Mesodermal cell (in vitro differentiated cells): ENCODE results near the gene TMED4.
"Not testable (repeated sequence)": the region's sequence is repeated elsewhere in the genome, so short reads cannot be mapped to it uniquely, and the experiment has no call there.

Experiments
- H3K27ac ChIP-seq: 2 replicates; pipeline ENCODE4 v1.7.0; 2013; ENCODE audit warnings: mild to moderate bottlenecking, low read depth, low read length, moderate library complexity; ENCODE audit not compliant: severe bottlenecking
- H3K36me3 ChIP-seq: 2 replicates; pipeline ENCODE4 v1.7.1; 2013; ENCODE audit warnings: mild to moderate bottlenecking, low read length, moderate library complexity; ENCODE audit not compliant: control insufficient read depth, insufficient read depth
- H3K4me1 ChIP-seq: one replicate; pipeline ENCODE4 v1.7.1; 2013; ENCODE audit warnings: mild to moderate bottlenecking, low read length; ENCODE audit not compliant: insufficient read depth, control insufficient read depth, poor library complexity, severe bottlenecking
- H3K4me3 ChIP-seq: 2 replicates; pipeline ENCODE4 v1.7.0; 2013; ENCODE audit warnings: low read length, control low read depth, mild to moderate bottlenecking; ENCODE audit not compliant: insufficient read depth, poor library complexity, severe bottlenecking; ENCODE audit errors: extremely low read depth
- H3K9me3 ChIP-seq: 2 replicates; pipeline ENCODE4 v1.7.1; 2013; ENCODE audit warnings: mild to moderate bottlenecking, low read length, moderate library complexity; ENCODE audit not compliant: control insufficient read depth
- WGBS, 2 experiments: methylation state at CpG; one replicate each; pipeline ENCODE4 v1.1.5; 2013; ENCODE audit warnings: missing lambda C conversion rate in 2 of 2; ENCODE audit not compliant: insufficient coverage in 2 of 2; 5-methylcytosine and 5-hydroxymethylcytosine counted together

TMED4 gene

DNA sequence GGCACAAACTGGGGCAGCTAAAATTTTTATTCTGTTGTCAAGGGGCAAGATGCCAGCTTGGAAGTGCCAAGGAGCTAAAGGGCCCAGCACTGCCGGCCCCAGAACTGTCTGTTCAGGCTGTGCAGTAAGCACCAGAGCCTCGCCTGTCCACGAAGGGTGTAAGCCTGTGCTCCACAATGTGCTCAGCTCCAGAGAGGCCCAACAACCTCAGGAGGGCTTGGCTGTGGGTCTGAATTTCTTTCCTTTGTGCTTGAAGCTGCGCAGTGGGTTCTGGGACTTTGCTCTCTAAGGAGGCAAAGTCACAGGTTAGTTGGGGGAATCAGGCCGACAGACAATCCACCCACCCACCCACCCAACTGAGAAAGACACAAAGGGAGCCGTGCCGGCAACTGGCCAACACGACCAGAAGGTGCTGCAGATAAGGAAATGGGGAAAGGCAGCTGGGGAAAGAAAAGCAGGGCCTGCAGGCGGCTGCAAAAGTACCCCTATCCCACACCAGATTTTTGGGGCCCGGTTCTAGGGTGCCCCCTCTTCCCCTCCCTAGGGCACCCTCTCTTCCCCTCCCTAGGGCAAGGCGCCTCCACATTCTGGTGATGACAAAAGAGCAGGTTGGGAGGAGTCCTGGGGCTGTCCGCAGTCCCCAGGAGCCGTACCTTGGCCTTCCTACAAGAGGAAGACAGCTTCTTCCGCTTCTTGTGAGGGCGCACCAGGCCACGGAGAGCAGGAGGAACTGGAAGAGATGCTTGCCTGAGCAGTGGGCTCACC, 16.1 kb downstream of the TMED4 start:
- no peak overlapping the region for H3K4me3 ChIP-seq
- H3K4me1 ChIP-seq, result peaks cover 15% of the 10 kb centered on the region
- peak overlapping the region; percentile 36 for H3K27ac ChIP-seq
- H3K9me3 ChIP-seq, result no peaks in the 10 kb centered on the region
- H3K36me3 ChIP-seq, result peaks cover 68% of the 10 kb centered on the region
- 90 to 96% methylated on average over 8 of the region's 16 CpGs for WGBS, 2 experiments

DNA sequence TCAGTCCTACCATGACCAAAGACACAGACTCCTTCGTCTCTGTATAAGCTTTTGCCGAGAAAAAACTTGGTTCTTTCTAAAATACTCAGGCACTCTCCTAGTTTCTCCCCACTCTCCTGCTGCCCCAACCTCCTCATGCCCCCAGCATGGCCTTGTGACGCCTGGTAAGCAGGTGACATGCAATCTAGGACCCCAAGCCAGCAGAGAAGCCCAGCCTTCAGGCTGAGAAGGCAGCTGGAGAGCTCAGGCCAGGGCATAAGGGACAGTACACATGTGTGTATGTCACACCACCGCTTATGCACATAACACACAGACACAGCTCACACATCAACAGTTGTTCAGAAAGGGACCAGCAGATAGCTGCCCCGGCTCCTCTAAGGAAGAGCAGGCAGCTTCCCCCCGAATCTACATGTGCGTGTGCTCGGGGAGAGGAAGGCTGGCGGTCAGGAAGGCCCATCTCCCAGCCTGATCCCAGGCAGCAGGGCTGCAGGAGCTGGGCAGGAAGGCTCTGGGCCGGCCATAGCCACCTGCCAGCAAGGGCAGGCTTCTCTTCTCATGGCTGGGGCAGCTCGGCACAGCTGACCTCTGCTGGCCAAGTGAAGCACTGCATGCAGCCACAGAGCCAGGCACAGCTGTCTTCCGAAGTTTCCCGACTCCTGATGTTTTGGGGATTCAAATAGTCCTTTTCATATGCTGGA, 16.8 kb downstream of the TMED4 start:
- WGBS, 2 experiments, result 65 to 82% methylated on average over 11 to 12 of the region's 13 CpGs
- Histone ChIP-seq H3K4me1 (peaks cover 15% of the 10 kb centered on the region), H3K27ac (peak overlapping the region; percentile 36), H3K4me3 (no peak overlapping the region), H3K9me3 (no peaks in the 10 kb centered on the region), H3K36me3 (peaks cover 61% of the 10 kb centered on the region)

DNA sequence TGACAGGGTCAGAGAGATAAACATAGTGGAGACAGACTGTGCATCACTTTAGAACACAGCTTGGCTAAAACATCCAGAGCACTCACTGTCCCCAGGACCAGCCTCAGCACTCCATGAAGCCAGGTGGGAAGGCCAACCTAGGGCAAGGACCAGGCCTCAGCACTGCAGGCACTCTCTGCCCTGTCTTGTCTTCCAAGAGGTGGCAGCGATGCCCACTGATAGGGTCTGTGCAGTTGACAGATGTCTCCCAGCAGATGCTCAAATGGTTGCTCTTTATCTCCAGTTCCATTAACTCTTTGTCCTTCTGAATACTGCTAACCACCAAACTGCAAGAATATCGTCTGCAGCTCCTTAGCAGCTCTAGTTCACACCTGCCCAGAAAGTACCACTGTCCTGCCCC, 17.4 kb downstream of the TMED4 start:
- H3K27ac ChIP-seq, result no peak overlapping the region
- peaks cover 15% of the 10 kb centered on the region for H3K4me1 ChIP-seq
- 93 to 96% methylated on average over 2 of the region's 2 CpGs for WGBS, 2 experiments
- H3K36me3 ChIP-seq, result peaks cover 55% of the 10 kb centered on the region
- H3K9me3 ChIP-seq, result no peaks in the 10 kb centered on the region
- H3K4me3 ChIP-seq, result no peak overlapping the region

DNA sequence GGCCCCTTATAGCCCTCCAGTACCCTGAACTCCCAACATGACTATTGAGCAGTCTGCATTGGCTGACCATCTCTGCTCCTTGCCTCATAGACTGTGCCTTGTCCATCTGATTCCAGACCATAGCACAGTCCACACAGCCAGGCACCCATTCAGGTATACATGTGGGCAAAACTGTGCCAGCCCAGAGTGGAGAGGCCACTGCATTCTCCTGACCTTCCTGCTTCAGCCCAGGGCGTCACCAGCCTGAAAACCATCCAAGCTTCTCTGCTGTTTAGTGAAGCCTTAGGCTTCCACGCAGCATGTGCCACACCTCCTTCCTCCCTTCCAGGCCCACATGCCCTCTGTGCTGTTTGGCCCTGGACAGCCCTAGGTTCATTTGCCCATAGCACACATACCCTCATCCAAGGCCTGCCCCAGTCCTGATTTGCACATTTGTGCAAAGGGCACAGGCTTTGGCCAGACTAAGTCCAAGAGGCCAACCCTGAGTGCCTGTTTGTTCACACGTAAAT, 18.8 kb downstream of the TMED4 start:
- H3K27ac ChIP-seq, result no peak overlapping the region
- H3K4me1 ChIP-seq, result peaks cover 15% of the 10 kb centered on the region
- H3K36me3 ChIP-seq, result peaks cover 41% of the 10 kb centered on the region
- 94 to 97% methylated on average over 3 of the region's 3 CpGs for WGBS, 2 experiments
- no peaks in the 10 kb centered on the region for H3K9me3 ChIP-seq
- H3K4me3 ChIP-seq, result no peak overlapping the region

DNA sequence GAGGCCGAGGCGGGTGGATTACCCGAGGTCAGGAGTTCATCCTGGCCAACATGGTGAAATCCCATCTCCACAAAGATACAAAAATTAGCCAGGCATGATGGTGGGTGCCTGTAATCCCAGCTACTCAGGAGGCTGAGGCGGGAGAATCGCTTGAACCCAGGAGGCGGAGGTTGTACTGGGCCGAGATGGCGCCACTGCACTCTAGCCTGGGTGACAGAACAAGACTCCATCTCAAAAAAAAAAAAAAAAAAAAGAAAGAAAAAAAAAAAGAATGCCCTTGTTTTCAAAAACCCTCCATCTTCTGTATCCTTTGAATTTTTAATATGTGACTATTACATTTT, 19.4 kb downstream of the TMED4 start:
- Histone ChIP-seq H3K36me3 (peaks cover 35% of the 10 kb centered on the region), H3K4me1 (peaks cover 15% of the 10 kb centered on the region)
- not testable (repeated sequence) for H3K27ac ChIP-seq, H3K4me3 ChIP-seq, H3K9me3 ChIP-seq
- WGBS, 2 experiments, result 80% methylated on average over 4 of the region's 8 CpGs; no CpG with 5 or more reads in 1 of the 2 experiments

- Histone ChIP-seq H3K4me3 (no peak overlapping the region), H3K36me3 (peaks cover 30% of the 10 kb centered on the region), H3K4me1 (peaks cover 15% of the 10 kb centered on the region), H3K27ac (no peak overlapping the region), H3K9me3 (no peaks in the 10 kb centered on the region)
- WGBS, 2 experiments, result 80 to 91% methylated on average over 2 to 7 of the region's 7 CpGs
Measured at GRCh38 chr7:44561962-44562621, 19.9 kb downstream of the TMED4 start.

GRCh38 chr7:44561481-44561880, 20.6 kb downstream of the TMED4 start:
- WGBS, 2 experiments, result 93 to 94% methylated on average over 6 of the region's 6 CpGs
- Histone ChIP-seq H3K9me3 (no peaks in the 10 kb centered on the region), H3K4me3 (no peak overlapping the region), H3K4me1 (peaks cover 15% of the 10 kb centered on the region), H3K36me3 (peaks cover 24% of the 10 kb centered on the region), H3K27ac (no peak overlapping the region)

DNA sequence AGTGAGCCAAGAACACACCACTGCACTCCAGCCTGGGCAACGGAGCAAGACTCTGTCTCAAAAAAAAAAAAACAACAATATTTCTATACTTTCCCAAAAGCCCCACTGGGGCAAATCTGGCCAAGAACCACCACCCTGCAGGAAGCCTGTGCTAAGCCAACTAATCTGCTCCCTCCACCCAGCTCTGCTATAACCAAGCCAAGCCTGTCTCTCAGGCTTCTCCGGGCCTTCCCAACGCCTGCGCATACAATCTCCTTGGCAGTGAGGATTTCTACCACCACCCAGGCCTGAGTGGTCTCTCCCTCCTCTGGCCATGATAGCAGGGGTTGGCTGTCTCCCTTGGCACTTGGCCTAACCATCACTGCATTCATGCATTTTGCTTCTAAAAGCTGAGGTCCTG, 22.5 kb downstream of the TMED4 start:
- Histone ChIP-seq H3K9me3 (no peaks in the 10 kb centered on the region), H3K36me3 (peaks cover 8% of the 10 kb centered on the region), H3K4me1 (peaks cover 15% of the 10 kb centered on the region), H3K4me3 (no peak overlapping the region), H3K27ac (no peak overlapping the region)
- WGBS, 2 experiments, result 100% methylated on average over 2 to 3 of the region's 4 CpGs

GRCh38 chr7:44557485-44557884, 24.5 kb downstream of the TMED4 start:
- no peaks in the 10 kb centered on the region for H3K9me3 ChIP-seq
- peaks cover 5% of the 10 kb centered on the region for H3K4me1 ChIP-seq
- no peak overlapping the region for H3K27ac ChIP-seq
- no CpG with 5 or more reads among the region's 2 CpGs for WGBS, 2 experiments
- no peak overlapping the region for H3K4me3 ChIP-seq
- H3K36me3 ChIP-seq, result no peaks in the 10 kb centered on the region

DNA sequence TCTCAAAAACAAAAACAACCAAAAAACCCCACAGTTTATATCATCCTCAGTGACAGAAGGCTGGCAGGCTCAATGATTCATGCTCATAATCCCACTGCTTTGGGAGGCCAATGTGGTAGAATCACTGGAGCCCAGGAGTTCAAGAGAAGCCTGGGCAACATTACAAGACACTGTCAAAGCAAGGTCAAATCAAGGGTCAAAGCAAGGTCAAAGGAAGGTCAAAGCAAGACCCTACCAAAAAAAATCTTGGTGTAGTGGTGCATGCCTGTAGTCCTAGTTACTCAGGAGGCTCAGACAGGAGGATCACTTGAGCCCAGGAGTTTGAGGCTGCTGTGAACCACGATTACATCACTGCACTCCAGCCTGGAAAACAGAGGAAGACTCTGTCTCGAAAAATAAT, 26.7 kb downstream of the TMED4 start:
- H3K4me3 ChIP-seq, result no peak overlapping the region
- WGBS, 2 experiments, result 83 to 95% methylated on average over 2 of the region's 2 CpGs
- no peaks in the 10 kb centered on the region for H3K9me3 ChIP-seq
- no peak overlapping the region for H3K27ac ChIP-seq
- no peaks in the 10 kb centered on the region for H3K4me1 ChIP-seq
- no peaks in the 10 kb centered on the region for H3K36me3 ChIP-seq
